ENCODE data around the gene NUP210L. TPM values are rescaled to one million over a fixed set of nuclear protein-coding genes. Genes with fewer than 3 reads are reported as not detected.

The NUP210L gene
- total and polyA plus RNA-seq, 2 of the 13 experiments (the other 11 are each of a cell fraction or from before 2014, with no cell fraction given) = not detected

DNA sequence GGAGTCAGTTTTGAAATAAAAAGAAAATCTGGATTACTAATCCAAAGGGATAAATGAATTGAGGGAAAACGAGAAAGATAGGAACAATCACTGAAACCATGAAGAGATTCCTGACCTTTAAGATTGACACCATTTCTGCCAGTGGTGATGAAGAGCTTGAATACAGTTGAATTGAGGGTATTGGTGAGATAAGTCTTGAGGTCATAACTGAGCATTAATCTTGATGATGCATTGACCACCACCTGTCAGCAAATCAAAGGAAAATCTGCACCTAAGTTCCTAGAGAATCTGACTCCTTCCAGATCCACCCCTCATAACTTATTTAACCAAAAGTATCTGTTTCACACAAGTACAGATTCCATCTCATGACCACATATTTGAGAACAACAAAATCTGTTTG, 142.7 kb downstream of the NUP210L start:
- Histone ChIP-seq H3K4me2 (ENCODE audit: low read depth, low read length) (no peak overlapping the region), H3K9ac (ENCODE audit: insufficient read depth, low read depth, low read length) (no peak overlapping the region), H3K27me3 (ENCODE audit: control insufficient read depth in 1 of 2, insufficient read depth in 2 of 2, low read length in 2 of 2) (no peaks in the 10 kb centered on the region), H3K4me3 (replicated peaks in 1 of 3; ENCODE audit: insufficient read depth in 1 of 3, low read depth in 2 of 3, low read length in 3 of 3) (no peak overlapping the region), H3K27ac (ENCODE audit: extremely low read length, insufficient read depth, low read length) (no peak overlapping the region), H3K79me2 (ENCODE audit: insufficient read depth, low read length) (no peaks in the 10 kb centered on the region), H3K4me1 (ENCODE audit: insufficient read depth, low read length) (peaks cover 8% of the 10 kb centered on the region), H2AFZ (ENCODE audit: low read length) (no peak overlapping the region), H4K20me1 (ENCODE audit: insufficient read depth, low read length) (no peaks in the 10 kb centered on the region), H3K9me3 (ENCODE audit: low read length) (no peaks in the 10 kb centered on the region), H3K36me3 (replicated peaks in 1 of 2; ENCODE audit: control insufficient read depth in 1 of 2, insufficient read depth in 2 of 2, low read length in 2 of 2) (no peaks in the 10 kb centered on the region)
- no TSS peak for BruUV-seq (replicated peaks)
- 34% methylated on average over 1 of the region's 1 CpG for WGBS (ENCODE audit: low lambda C conversion rate)
- no peak for FAIRE-seq
- POLR2A ChIA-PET = no interaction called here
- CTCF ChIA-PET (ENCODE audit: low intra/inter-chr PET ratio, low total read pairs) = no interaction called here
- in situ Hi-C loops (cut with HindIII; ENCODE audit: extremely low pct_ligation_motif_present, low pct_unique_long_range_greater_than_20kb) (no loop called here), intact Hi-C loops (cut with micrococcal nuclease; ENCODE audit: unreplicated experiment) (no loop called here)
- no peak for DNase-seq (ENCODE audit: low spot score)
- ATAC-seq = no peak
- TF ChIP-seq ZNF160 (CRISPR knock-in tag; IDR thresholded peaks at IDR 0.05) = no peak
- TF ChIP-seq, protein P1, sequence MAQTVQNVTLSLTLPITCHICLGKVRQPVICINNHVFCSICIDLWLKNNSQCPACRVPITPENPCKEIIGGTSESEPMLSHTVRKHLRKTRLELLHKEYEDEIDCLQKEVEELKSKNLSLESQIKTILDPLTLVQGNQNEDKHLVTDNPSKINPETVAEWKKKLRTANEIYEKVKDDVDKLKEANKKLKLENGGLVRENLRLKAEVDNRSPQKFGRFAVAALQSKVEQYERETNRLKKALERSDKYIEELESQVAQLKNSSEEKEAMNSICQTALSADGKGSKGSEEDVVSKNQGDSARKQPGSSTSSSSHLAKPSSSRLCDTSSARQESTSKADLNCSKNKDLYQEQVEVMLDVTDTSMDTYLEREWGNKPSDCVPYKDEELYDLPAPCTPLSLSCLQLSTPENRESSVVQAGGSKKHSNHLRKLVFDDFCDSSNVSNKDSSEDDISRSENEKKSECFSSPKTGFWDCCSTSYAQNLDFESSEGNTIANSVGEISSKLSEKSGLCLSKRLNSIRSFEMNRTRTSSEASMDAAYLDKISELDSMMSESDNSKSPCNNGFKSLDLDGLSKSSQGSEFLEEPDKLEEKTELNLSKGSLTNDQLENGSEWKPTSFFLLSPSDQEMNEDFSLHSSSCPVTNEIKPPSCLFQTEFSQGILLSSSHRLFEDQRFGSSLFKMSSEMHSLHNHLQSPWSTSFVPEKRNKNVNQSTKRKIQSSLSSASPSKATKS (CRISPR knock-in tag; IDR thresholded peaks at IDR 0.05) = no peak
- TF ChIP-seq, protein P2, sequence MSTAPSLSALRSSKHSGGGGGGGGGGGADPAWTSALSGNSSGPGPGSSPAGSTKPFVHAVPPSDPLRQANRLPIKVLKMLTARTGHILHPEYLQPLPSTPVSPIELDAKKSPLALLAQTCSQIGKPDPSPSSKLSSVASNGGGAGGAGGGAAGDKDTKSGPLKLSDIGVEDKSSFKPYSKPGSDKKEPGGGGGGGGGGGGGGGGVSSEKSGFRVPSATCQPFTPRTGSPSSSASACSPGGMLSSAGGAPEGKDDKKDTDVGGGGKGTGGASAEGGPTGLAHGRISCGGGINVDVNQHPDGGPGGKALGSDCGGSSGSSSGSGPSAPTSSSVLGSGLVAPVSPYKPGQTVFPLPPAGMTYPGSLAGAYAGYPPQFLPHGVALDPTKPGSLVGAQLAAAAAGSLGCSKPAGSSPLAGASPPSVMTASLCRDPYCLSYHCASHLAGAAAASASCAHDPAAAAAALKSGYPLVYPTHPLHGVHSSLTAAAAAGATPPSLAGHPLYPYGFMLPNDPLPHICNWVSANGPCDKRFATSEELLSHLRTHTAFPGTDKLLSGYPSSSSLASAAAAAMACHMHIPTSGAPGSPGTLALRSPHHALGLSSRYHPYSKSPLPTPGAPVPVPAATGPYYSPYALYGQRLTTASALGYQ (CRISPR knock-in tag; IDR thresholded peaks at IDR 0.05) = no peak
- TF ChIP-seq, protein P3, sequence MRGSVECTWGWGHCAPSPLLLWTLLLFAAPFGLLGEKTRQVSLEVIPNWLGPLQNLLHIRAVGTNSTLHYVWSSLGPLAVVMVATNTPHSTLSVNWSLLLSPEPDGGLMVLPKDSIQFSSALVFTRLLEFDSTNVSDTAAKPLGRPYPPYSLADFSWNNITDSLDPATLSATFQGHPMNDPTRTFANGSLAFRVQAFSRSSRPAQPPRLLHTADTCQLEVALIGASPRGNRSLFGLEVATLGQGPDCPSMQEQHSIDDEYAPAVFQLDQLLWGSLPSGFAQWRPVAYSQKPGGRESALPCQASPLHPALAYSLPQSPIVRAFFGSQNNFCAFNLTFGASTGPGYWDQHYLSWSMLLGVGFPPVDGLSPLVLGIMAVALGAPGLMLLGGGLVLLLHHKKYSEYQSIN (CRISPR knock-in tag; IDR thresholded peaks at IDR 0.05; ENCODE audit: borderline replicate concordance) = no peak
- TF ChIP-seq, protein P4, sequence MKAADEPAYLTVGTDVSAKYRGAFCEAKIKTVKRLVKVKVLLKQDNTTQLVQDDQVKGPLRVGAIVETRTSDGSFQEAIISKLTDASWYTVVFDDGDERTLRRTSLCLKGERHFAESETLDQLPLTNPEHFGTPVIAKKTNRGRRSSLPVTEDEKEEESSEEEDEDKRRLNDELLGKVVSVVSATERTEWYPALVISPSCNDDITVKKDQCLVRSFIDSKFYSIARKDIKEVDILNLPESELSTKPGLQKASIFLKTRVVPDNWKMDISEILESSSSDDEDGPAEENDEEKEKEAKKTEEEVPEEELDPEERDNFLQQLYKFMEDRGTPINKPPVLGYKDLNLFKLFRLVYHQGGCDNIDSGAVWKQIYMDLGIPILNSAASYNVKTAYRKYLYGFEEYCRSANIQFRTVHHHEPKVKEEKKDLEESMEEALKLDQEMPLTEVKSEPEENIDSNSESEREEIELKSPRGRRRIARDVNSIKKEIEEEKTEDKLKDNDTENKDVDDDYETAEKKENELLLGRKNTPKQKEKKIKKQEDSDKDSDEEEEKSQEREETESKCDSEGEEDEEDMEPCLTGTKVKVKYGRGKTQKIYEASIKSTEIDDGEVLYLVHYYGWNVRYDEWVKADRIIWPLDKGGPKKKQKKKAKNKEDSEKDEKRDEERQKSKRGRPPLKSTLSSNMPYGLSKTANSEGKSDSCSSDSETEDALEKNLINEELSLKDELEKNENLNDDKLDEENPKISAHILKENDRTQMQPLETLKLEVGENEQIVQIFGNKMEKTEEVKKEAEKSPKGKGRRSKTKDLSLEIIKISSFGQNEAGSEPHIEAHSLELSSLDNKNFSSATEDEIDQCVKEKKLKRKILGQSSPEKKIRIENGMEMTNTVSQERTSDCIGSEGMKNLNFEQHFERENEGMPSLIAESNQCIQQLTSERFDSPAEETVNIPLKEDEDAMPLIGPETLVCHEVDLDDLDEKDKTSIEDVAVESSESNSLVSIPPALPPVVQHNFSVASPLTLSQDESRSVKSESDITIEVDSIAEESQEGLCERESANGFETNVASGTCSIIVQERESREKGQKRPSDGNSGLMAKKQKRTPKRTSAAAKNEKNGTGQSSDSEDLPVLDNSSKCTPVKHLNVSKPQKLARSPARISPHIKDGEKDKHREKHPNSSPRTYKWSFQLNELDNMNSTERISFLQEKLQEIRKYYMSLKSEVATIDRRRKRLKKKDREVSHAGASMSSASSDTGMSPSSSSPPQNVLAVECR (CRISPR knock-in tag; IDR thresholded peaks at IDR 0.05; ENCODE audit: borderline replicate concordance) = no peak
- no peak for TF ChIP-seq SP5 (CRISPR knock-in tag; IDR thresholded peaks at IDR 0.05; ENCODE audit: borderline replicate concordance, low read depth)
- TF ChIP-seq, protein P5, sequence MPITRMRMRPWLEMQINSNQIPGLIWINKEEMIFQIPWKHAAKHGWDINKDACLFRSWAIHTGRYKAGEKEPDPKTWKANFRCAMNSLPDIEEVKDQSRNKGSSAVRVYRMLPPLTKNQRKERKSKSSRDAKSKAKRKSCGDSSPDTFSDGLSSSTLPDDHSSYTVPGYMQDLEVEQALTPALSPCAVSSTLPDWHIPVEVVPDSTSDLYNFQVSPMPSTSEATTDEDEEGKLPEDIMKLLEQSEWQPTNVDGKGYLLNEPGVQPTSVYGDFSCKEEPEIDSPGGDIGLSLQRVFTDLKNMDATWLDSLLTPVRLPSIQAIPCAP (CRISPR knock-in tag; IDR thresholded peaks at IDR 0.05; ENCODE audit: low read depth) = no peak
- TF ChIP-seq, protein P6, sequence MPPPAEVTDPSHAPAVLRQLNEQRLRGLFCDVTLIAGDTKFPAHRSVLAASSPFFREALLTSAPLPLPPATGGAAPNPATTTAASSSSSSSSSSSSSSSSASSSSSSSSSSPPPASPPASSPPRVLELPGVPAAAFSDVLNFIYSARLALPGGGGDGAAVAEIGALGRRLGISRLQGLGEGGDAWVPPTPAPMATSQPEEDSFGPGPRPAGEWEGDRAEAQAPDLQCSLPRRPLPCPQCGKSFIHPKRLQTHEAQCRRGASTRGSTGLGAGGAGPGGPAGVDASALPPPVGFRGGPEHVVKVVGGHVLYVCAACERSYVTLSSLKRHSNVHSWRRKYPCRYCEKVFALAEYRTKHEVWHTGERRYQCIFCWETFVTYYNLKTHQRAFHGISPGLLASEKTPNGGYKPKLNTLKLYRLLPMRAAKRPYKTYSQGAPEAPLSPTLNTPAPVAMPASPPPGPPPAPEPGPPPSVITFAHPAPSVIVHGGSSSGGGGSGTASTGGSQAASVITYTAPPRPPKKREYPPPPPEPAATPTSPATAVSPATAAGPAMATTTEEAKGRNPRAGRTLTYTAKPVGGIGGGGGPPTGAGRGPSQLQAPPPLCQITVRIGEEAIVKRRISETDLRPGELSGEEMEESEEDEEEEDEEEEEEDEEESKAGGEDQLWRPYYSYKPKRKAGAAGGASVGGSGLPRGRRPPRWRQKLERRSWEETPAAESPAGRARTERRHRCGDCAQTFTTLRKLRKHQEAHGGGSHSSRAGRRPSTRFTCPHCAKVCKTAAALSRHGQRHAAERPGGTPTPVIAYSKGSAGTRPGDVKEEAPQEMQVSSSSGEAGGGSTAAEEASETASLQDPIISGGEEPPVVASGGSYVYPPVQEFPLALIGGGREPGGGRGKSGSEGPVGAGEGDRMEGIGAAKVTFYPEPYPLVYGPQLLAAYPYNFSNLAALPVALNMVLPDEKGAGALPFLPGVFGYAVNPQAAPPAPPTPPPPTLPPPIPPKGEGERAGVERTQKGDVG (CRISPR knock-in tag; IDR thresholded peaks at IDR 0.05; ENCODE audit: borderline replicate concordance) = no peak
- TF ChIP-seq FLYWCH1 (CRISPR knock-in tag; IDR thresholded peaks at IDR 0.05) = no peak

Data from HepG2 (cell line).